ENCODE data around the gene RIMS1.

Gene RIMS1, protein sequence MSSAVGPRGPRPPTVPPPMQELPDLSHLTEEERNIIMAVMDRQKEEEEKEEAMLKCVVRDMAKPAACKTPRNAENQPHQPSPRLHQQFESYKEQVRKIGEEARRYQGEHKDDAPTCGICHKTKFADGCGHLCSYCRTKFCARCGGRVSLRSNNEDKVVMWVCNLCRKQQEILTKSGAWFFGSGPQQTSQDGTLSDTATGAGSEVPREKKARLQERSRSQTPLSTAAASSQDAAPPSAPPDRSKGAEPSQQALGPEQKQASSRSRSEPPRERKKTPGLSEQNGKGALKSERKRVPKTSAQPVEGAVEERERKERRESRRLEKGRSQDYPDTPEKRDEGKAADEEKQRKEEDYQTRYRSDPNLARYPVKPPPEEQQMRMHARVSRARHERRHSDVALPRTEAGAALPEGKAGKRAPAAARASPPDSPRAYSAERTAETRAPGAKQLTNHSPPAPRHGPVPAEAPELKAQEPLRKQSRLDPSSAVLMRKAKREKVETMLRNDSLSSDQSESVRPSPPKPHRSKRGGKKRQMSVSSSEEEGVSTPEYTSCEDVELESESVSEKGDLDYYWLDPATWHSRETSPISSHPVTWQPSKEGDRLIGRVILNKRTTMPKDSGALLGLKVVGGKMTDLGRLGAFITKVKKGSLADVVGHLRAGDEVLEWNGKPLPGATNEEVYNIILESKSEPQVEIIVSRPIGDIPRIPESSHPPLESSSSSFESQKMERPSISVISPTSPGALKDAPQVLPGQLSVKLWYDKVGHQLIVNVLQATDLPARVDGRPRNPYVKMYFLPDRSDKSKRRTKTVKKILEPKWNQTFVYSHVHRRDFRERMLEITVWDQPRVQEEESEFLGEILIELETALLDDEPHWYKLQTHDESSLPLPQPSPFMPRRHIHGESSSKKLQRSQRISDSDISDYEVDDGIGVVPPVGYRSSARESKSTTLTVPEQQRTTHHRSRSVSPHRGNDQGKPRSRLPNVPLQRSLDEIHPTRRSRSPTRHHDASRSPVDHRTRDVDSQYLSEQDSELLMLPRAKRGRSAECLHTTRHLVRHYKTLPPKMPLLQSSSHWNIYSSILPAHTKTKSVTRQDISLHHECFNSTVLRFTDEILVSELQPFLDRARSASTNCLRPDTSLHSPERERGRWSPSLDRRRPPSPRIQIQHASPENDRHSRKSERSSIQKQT (N-terminal part only)

DNA sequence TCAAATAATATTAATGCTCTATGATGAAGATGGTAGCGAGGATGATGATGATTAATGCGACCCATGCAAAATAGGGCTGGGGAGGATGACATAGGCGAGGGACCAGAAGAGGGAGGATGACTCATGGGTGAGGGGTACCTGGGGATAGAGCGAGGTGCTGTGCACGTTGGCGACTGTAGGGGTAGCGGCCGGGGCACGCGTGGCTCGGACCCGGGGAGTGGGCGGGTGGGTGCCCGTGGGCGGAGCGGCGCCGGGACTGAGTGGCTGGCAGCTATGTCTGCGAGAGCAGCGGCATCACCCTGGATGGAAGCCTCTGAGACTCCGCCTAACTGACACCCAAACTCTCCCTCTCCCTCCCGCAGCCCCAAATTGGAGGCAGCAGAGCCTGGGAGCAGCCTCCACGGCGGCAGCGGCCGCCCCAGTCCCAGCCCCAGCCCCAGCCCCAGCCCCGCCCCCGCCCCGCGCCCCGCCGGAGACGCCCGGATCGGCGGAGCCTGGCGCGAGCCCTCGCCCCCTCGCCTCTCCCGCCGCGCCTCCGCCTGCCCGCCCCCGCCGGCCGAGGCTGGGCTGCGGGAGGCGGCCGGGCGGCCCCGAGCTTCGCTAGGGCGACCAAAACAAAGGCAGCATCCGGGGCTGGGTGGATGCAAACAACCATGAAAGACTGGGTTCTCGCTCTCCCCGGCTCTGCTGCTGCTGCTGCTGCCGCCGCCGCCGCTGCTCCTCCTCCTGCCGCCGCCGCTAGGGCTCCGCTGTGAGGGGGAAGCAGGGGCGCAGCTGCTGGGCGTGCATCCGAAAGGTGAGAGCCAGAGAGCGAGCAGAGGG, at the start of gene RIMS1:
Gene RIMS1 (plus strand): TSS at position 367 of the 822 bp plus-strand sequence. CDS start 474 bp downstream, outside the sequence.
- no peak for DNase-seq (ENCODE audit: low read depth)

DNA sequence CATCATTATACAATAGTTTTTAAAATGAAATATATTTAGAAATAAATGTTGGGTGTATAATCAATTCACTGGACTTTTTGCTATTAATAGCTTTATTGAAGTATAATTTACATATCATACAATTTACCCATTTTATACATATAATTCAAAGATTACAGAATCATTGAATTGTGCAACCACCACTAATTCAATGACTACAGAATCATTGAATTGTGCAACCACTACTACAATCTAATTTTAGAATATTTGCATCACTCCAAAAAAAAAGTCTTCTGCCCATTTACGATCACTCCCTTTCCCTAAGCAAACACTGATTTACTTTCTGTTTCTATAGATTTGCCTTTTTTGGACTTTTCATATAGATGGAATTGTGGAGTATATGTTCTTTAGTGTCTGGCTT, 35.1 kb upstream of the RIMS1 start:
- no peak for DNase-seq (ENCODE audit: low read depth)

DNA sequence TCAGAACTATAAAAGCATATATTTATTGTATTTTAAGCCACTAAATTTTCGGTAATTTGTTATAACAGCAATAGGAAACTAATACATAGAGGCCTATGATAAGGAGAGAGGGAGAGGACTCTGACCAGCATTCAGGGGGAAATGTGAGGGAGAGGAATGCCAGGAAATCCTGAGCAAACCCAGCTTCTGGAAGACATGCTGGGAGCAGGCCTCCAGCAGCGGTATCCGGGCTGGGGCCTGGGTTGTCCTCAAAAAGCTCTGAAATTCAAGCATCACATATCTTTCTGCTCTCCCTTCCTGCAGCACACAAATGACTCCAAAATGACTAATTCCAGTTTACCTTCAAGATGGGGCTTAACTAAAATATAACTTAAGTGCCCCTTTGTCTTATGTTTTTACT, 33.4 kb upstream of the RIMS1 start:
- DNase-seq (ENCODE audit: low read depth), result no peak

DNA sequence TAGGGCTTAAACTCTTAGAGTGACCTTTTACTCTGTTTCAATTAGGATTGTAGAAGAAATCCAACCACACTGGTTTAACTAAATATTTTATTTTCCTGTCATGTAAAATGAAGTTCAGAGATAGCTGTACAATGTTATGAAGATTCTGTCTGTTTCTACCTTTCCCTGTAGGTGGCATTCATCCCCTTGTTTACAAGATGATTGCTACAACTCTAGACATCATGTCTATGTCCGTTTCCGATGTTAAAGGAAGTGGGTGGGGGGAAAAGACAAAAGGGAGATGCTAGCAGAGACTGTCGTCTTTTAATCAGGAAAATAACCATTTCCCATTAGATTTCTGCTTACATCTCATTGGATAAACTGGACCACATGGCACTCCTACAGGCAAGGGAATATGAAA, 30.9 kb upstream of the RIMS1 start:
- no peak for DNase-seq (ENCODE audit: low read depth)

DNA sequence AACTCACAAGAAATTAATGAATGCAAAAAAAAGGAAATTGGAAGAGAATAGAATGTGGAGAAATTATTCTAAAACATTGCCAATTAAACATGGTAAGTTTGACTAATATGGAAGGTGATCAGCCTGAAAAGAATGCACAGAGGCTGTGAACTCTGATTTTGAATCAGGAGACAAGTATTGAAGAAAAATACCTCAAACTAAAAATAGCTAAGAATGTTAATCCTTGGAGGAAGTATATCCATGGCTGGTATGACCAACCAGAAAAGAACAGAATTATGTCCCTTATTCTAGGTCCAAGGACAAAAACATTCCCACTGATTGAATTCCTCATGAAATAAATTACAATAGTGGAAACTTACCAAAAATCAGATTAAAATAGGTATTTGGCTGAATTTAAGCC, 7.3 kb upstream of the RIMS1 start:
- DNase-seq (ENCODE audit: low read depth), result no peak

DNA sequence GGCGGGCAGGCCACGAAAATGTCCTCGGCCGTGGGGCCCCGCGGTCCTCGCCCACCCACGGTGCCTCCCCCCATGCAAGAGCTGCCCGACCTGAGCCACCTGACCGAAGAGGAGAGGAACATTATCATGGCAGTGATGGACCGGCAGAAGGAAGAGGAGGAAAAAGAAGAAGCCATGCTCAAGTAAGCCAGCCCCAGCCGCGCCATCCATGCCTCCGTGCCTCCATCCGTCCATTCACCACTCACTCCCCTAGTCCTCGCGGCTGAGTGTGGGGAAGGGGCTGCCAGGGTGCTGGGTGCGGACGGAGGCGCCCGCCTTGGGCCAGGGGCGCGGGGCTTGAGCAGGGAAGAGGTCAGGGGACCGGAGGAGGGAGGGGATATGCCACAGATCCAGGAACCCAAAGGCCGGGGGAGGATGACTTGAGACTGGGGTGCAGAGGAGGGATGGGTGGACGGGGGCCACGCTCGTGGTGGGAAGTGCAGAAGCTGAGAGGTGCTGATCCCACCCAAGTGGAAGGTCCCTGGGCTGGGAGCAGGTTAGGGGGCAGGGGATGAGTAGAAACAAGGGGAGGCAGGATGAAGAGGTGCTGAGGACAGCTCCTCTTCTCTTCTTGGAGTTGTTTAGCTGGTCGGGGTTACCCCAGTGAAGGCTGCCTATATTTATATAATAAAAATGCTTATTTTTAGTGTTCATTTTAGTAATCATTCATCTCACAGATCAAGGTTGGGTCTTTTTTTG, 825 bp downstream of the RIMS1 start:
- no peak for DNase-seq (ENCODE audit: low read depth)

DNA sequence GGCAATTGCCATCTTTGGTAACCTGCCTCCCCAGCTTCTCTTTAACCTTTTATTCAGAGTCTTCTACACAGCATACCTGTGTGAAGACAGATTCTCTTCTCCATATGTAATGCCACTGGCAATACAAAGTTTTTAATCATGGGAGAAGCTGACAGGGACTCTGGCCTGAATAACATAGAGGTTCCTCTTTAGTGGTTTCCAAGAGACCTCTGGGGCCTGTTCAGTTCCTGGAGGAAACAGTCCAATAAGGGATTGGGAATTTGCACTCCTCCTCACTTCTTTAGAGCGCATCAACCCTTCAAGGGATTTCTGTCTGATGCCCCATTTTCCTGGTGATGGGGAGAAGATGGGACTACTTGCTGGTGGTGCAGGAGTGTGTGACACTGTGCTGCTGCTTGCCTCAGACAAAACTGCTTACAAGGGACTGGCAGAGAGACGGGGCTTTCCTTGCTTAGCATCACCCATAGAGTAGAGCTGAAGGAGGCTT, 1.4 kb downstream of the RIMS1 start:
- no peak for DNase-seq (ENCODE audit: low read depth)

DNA sequence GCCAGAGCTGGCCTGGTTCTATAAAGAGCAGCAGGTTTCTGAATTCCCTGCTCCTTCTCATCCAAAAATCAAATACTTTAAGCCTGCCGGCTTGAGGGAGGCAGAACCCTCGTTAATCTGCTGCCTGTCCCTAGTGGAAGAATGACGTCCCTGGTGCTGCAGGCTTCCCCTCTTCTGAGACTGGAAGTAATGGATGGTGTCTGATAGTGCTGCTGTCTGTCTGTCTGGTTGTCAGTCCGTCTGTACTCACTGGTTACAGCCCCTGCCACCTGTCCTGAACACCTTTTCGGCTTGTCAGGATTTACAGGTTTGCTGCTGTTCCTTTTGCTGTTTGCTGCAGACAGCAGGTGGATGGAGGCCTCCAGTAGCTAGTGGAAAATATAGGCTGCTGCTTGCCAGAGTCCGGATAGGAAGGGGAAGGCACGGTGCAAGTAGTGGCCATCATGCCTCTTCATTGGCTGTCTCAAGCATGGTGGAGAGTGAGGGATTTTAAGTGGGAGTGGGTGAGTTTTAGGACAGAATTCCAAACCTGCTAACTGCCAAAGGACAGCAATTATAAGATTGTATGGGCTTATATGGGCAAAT, 2.5 kb downstream of the RIMS1 start:
- DNase-seq (ENCODE audit: low read depth), result no peak

DNA sequence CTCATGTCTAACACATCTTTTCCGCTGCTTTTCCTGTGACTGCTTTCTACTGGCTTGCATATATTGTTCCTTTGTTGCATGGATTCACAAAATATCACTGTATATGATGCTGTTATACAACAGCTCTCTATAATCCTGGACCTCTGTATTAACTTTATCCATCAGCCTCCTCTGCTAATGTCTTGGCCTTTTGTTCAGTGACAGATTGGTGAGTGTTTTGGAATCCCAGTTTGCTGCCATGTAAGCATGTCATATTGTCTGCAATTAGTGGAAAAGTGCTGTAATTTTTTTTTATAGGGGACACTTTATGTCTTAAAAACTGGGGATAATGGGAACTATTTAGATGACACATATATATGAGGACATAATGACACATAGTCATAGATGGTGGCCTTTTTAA, 3.0 kb downstream of the RIMS1 start:
- DNase-seq (ENCODE audit: low read depth), result no peak

DNA sequence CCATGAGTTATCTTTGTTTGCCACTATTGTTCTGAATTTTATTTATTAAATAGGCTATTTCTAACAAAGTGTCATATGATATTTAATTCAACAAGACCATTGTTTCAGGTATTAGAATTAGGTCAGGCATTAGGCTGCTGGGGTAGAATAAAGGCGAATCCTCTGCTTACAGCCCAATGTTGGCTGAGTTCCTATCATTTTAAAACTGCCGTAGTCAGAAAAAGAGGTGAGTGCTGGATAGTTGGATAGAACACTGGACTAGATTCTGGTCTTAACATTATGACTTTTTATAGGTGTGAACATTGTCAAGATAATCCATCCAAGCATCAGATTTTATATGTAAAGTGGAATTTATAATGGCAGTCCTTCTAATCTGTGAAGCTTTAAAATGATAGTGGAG, 6.3 kb downstream of the RIMS1 start:
- DNase-seq (ENCODE audit: low read depth), result no peak

DNA sequence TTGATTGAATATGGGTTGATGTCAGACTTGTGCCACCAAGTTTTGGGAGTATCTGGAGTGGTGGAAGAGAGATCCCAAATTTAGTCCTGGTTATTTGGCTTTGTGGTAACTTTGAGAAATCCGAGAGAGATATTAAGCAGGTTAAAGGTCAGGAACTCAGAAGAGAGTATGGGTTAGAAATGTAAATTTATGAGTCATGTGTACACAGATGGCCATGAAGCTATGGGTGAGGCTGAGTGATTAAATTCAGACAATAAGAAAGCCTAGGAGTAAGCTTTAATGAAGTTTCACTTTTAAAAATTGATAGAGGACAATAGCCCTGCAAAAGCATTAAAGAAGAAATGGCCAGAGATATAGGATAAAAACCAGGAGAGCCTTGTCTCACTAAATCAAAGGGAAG, 14.3 kb downstream of the RIMS1 start:
- DNase-seq (ENCODE audit: low read depth), result no peak

DNA sequence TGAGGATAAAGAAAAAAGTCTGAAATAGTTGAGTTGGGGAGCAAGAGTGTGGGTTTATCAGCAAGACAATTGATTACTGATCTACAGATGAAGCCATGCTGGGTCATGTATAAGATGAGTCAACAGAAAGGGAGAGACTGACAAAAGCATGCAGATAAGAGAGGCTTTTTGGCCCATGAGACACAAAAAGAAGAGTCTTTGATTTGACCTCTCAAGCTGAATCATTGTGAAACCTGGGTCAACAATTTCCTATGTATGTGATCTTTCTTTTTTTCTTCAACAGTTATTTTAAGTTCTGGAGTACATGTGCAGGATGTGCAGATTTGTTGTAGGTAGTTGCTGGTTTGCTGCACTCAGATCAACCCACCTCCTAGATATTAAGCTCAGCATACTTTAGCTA, 15.9 kb downstream of the RIMS1 start:
- no peak for DNase-seq (ENCODE audit: low read depth)

DNA sequence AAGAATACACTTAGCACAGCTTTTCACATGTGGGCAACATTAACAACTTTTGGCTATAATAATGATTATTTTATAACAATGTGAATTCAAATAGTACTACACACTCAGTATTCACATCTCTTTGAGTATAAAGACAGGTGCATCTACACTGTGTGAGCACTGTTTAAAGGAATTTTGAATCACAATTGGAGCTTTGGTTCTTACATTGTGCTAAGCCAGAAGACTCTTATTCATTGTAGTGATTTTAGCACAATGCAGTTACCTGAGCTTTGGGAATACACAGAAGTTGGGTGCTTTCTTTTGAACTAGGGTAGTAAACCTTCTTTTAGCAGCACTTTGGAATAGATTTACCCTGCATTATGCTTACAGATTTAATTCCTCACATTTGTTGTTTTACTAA, 20.5 kb downstream of the RIMS1 start:
- DNase-seq (ENCODE audit: low read depth), result no peak

DNA sequence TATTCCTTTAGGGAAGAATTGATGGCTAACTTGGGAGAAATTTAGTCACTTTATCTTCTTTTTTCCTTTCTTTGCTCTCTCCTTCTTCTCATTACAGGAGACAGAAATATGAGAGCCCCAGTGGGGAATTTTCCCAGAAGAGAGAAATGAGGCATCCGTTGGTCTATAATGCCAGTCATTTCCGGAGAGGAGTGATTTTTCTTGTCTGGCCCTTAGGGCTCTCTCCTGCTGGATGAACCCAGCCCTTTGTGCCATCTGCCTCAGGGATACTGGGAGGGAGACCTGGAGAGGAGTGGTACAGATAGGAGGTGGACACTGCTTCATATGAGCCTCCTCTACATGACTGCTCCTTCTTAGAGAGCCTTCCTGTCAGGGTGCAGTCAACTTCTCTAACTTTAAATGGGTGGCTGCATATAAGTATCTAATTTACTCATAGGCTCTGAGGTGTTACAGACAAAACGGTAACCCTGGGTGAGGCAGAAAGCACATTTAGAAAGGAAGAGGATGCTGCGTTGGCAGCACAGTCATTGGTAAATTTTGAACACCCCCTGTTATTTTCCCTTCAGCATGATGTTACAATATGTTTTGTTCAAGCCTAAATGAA, 21.9 kb downstream of the RIMS1 start:
- no peak for DNase-seq (ENCODE audit: low read depth)

DNA sequence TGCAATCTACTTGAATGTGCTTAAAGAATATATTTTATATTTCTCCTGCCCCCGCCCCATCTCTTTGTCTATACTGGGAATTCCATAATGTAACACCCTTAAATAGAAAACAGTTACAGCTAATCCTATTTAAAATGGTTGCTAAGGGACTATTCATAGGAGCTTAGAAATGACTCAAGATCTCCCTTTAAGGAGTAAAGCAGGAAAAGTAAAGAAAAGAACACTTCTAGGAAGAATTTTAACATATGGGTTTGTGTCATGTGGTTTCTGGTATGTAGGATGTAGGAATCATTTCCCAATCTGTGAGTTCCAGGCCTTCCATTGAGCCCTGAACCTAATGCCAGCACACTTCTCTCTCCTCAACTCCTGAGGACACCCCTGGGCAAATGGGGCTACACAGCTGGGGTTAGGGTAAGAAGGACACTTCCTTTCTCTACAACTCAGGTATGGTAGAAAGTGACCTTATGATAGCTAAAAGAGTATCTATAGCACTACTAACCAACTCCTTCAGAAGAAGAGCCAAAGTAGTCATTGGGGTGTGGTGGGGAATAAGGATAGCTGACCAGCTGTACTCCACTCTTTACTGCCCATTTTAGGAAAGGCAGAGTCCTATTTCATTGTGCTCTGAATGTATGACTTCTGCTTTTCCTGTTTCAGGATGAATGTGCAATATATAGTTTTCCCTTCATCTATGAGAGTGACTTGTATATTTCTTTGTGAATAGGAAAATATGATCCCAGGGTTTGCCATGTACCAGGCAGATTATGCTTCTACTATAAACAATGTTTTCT, 27.3 kb downstream of the RIMS1 start:
- DNase-seq (ENCODE audit: low read depth), result no peak

DNA sequence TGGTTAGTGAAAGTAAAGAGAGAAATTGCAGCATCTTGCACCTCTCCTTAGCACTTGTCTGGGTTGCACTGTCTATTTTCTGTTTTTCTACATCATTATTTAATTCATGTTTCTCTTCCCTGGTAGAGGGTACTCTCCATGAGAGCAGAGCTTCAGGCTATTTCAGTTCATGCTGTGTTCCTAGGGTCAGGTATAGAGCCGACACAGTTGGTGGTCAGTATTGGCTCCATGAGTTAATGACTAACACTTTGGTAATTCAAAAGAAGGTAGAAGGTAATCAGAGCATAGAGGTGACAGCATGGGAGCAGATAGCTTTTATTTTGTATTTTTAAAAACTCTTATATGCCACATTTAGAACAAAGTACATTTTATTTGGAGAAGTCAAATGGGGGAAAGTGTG, 42.7 kb downstream of the RIMS1 start:
- DNase-seq (ENCODE audit: low read depth), result no peak

DNA sequence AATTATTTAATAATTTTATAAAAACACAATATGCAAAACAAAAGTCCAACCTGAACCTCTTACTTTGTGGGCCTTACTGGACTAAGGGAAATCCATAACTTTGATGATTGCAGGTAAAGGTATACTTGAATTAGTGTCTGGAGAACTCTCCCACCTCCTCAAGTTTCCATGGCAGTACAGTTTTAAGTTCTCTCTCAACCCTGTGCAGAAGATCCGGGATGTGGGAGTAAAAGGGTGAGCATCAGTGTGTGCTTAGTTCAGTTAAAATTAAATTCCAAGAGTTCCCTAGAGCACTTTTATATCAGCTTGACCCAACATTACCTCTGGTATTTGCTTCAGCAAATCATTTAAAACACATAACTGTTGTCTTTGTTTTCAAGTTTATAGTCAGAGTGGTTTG, 47.5 kb downstream of the RIMS1 start:
- DNase-seq (ENCODE audit: low read depth), result no peak

DNA sequence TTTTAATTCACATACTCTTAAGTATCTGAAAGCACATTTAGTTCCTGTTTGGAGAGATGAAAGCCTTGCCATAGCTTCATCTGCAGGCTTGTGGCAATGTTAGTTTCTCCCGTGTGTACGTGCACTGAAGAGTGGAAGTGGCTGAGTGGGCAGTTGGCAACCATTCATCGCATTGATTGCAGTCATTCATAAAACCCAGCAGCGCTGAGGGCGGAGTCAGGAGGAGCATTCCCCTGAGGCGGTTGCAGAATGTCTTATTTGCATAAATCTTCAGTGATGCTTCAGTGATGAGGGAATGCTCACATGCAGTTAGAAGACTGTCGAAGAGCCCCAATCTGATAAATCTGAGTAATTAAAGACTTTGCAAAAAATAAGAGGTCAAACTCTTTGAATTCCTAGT, 79.1 kb downstream of the RIMS1 start:
- DNase-seq (ENCODE audit: low read depth), result no peak

DNA sequence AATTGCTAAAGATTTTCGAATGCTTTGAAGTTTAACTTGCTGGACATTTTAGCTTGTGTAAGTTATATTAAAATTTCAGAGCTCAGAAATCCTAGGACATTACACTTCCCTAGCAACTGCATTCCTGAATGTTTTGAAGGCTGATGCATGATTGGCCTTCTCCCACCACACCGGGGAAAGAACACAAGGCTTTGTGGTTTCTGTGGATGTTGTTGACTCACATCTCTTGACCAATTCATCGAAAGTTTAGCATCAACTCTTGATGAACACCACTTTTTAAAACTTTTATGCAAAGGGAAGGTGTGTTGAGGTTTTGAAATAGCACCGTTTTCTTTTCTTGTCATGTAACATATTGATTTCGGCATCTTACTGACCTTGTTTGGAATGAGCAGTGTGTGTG, 81.1 kb downstream of the RIMS1 start:
- DNase-seq (ENCODE audit: low read depth), result no peak

All from stimulated activated CD8-positive, alpha-beta memory T cell treated with anti-CD3 and anti-CD28 coated beads, Interleukin-4, amount 100 ng/mL, for 24 hours (primary cell).